ENCODE results near the gene TMEM178B. TPM values are rescaled to one million over a fixed set of nuclear protein-coding genes. Genes with fewer than 3 reads are reported as not detected.

Gene TMEM178B
- total RNA-seq, 2 experiments from 2014 or later = 0.06 TPM; not detected in 1

DNA sequence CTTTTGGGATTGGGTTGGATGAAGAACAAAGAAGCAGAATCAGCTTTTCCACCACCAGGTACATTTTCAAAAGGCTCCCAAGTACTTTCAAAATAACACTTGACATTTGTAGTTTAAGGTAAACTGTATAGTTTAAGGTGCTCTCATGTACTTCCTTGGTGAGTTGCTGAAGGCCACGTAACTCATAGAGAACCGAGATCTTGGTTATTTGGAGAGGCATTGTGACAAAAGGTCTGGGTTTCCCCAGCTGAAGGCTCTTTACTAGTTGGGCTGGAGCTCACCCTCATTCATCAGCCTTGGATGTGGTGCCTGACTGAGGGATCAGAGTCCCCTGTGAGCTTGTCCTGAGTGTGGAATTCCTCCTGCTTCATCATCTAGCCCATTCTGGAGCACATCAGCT, 191.8 kb downstream of the TMEM178B start:
- Mint-ChIP-seq H3K9me3 (peaks cover 4% of the 10 kb centered on the region), H3K4me1 (peaks cover 14% of the 10 kb centered on the region), H3K4me3 (no peak overlapping the region), H3K27ac (no peak overlapping the region), H3K36me3 (no peaks in the 10 kb centered on the region), H3K27me3 (peaks cover 4% of the 10 kb centered on the region)
- DNase-seq (no peak), ATAC-seq (ENCODE audit: low read depth) (no peak)
- POLR2A ChIA-PET = no interaction called here

- peaks cover 7% of the 10 kb centered on the region for H3K4me1 Mint-ChIP-seq
- no peak for DNase-seq
- no peaks in the 10 kb centered on the region for H3K9me3 Mint-ChIP-seq
- H3K27me3 Mint-ChIP-seq = no peaks in the 10 kb centered on the region
- H3K4me3 Mint-ChIP-seq = no peak overlapping the region
- no peak overlapping the region for H3K27ac Mint-ChIP-seq
- no peaks in the 10 kb centered on the region for H3K36me3 Mint-ChIP-seq
- no peak for ATAC-seq (ENCODE audit: low read depth)
- POLR2A ChIA-PET = no interaction called here
Observed at GRCh38 chr7:141268614-141269013, 194.8 kb downstream of the TMEM178B start.

DNA sequence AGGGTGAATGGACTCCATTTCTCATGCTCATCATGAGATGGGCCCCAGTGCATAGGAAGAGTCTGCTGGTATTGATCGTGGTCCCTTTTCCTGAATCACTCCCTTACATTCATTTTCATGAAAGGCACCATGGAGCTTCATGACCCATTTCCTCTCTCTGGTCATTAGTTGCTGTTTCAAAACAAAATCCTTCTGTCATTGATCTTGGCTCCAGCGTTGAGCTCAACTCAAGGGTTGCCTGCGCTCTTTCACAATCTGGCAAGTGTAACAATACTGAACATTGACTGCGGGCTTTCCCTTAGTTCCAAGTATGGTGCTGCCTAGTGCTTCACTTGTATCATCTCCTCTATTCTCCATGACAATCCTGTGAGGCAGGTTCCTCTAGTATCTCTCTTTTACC, 197.6 kb downstream of the TMEM178B start:
- POLR2A ChIA-PET = no interaction called here
- Mint-ChIP-seq H3K9me3 (no peaks in the 10 kb centered on the region), H3K36me3 (no peaks in the 10 kb centered on the region), H3K27ac (no peak overlapping the region), H3K4me3 (no peak overlapping the region), H3K4me1 (no peaks in the 10 kb centered on the region), H3K27me3 (no peaks in the 10 kb centered on the region)
- no peak for ATAC-seq (ENCODE audit: low read depth)
- DNase-seq = no peak

DNA sequence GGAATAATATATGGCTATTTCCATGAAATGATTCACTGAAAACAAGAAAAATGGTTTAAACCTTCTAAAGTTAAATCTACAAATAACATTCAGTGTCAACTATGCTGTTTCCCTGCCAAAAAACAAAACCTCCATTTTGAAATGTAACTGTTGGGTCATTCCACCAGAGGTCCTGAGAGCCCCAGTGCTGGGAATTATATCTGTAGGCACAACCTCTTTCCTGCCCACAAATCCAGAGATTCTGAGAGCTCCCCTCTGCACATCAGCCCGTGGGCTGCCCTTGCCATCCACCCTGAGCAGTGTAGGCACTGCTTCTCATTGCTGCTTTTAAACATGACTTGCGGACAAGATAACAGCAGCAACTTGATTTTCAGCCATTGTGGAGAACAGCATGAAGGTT, 198.6 kb downstream of the TMEM178B start:
- no peaks in the 10 kb centered on the region for H3K9me3 Mint-ChIP-seq
- POLR2A ChIA-PET = no interaction called here
- no peak for DNase-seq
- H3K27me3 Mint-ChIP-seq = no peaks in the 10 kb centered on the region
- no peaks in the 10 kb centered on the region for H3K4me1 Mint-ChIP-seq
- no peak overlapping the region for H3K27ac Mint-ChIP-seq
- H3K36me3 Mint-ChIP-seq = no peaks in the 10 kb centered on the region
- no peak overlapping the region for H3K4me3 Mint-ChIP-seq
- ATAC-seq (ENCODE audit: low read depth) = no peak

DNA sequence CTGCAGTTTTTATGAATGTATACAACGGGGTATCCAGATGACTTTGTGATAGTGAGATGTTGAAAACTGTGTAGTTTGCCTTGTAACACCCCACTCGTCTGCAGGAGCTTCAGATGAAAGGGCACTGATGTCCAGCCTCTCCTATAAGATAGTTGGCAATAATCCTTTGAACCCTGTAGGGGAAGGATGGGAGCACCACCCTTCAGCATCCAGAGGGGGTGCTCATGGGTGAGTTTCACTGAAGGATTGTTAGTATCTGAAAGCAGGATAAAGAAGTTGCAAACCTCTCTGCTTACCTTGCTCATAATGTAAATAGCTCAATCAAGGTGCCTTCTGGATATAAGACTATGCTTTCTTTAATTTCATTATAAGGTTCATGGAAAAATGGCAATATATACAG, 201.5 kb downstream of the TMEM178B start:
- Mint-ChIP-seq H3K36me3 (no peaks in the 10 kb centered on the region), H3K9me3 (no peaks in the 10 kb centered on the region), H3K4me3 (no peak overlapping the region), H3K27ac (no peak overlapping the region), H3K4me1 (no peaks in the 10 kb centered on the region), H3K27me3 (no peaks in the 10 kb centered on the region)
- POLR2A ChIA-PET = no interaction called here
- DNase-seq (no peak), ATAC-seq (ENCODE audit: low read depth) (no peak)

- DNase-seq (no peak), ATAC-seq (ENCODE audit: low read depth) (no peak)
- no peaks in the 10 kb centered on the region for H3K4me1 Mint-ChIP-seq
- POLR2A ChIA-PET = no interaction called here
- no peak overlapping the region for H3K27ac Mint-ChIP-seq
- H3K4me3 Mint-ChIP-seq = no peak overlapping the region
- no peaks in the 10 kb centered on the region for H3K9me3 Mint-ChIP-seq
- H3K36me3 Mint-ChIP-seq = no peaks in the 10 kb centered on the region
- no peaks in the 10 kb centered on the region for H3K27me3 Mint-ChIP-seq
Observed at GRCh38 chr7:141276031-141276430, 202.2 kb downstream of the TMEM178B start.

DNA sequence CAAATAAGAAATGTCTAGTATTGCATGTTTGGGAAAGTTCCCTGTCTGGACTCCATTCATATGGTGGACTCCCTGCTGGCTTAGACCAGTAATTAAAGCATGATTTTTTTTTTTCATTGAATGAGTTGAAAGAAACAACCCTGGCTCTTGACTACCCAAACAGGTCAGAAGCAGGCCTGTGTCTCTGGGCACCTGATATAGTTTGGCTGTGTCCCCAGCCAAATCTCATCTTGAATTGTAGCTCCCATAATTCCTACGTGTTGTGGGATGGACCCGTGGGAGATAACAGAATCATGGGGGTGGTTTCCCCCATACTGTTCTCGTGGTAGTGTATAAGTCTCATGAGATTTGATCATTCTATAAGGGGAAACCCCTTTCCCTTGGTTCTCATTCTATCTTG, 206.2 kb downstream of the TMEM178B start:
- ATAC-seq (ENCODE audit: low read depth) (no peak), DNase-seq (no peak)
- Mint-ChIP-seq H3K27me3 (no peaks in the 10 kb centered on the region), H3K9me3 (peaks cover 2% of the 10 kb centered on the region), H3K4me3 (no peak overlapping the region), H3K4me1 (no peaks in the 10 kb centered on the region), H3K36me3 (no peaks in the 10 kb centered on the region), H3K27ac (no peak overlapping the region)
- POLR2A ChIA-PET = no interaction called here

DNA sequence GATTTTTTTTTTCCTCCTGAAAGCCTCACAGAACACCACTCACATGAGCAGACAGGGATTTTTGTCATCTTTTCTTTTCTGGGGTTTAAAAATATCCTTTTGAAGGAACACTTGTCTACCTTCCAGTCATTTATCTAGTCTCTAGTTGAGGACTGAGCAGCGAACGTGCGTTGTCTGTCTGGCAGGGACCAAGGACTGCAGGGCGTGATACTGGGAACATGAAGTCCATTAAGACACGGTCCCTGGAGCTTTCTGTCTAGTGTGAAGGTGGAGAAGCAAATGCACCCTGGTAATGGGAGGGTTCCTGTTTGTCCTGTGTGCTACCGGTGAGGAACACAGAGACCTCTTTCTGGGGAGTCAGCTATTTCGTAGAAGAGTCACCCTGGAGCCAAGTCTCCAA, 207.4 kb downstream of the TMEM178B start:
- no peaks in the 10 kb centered on the region for H3K27me3 Mint-ChIP-seq
- H3K4me1 Mint-ChIP-seq = no peaks in the 10 kb centered on the region
- POLR2A ChIA-PET = no interaction called here
- no peak overlapping the region for H3K27ac Mint-ChIP-seq
- peaks cover 2% of the 10 kb centered on the region for H3K9me3 Mint-ChIP-seq
- no peak overlapping the region for H3K4me3 Mint-ChIP-seq
- no peaks in the 10 kb centered on the region for H3K36me3 Mint-ChIP-seq
- no peak for ATAC-seq (ENCODE audit: low read depth)
- no peak for DNase-seq

- Mint-ChIP-seq H3K4me1 (peaks cover 2% of the 10 kb centered on the region), H3K27ac (no peak overlapping the region), H3K27me3 (peaks cover 5% of the 10 kb centered on the region), H3K9me3 (peaks cover 2% of the 10 kb centered on the region), H3K4me3 (no peak overlapping the region), H3K36me3 (no peaks in the 10 kb centered on the region)
- ATAC-seq (ENCODE audit: low read depth) (no peak), DNase-seq (no peak)
- POLR2A ChIA-PET = no interaction called here
Observed at GRCh38 chr7:141286522-141286921, 212.7 kb downstream of the TMEM178B start.

- POLR2A ChIA-PET = no interaction called here
- Mint-ChIP-seq H3K9me3 (peaks cover 2% of the 10 kb centered on the region), H3K27me3 (peaks cover 5% of the 10 kb centered on the region), H3K4me3 (no peak overlapping the region), H3K36me3 (no peaks in the 10 kb centered on the region), H3K4me1 (peaks cover 4% of the 10 kb centered on the region), H3K27ac (no peak overlapping the region)
- no peak for DNase-seq
- ATAC-seq (ENCODE audit: low read depth) = no peak
Observed at GRCh38 chr7:141287936-141288335, 214.1 kb downstream of the TMEM178B start.

GRCh38 chr7:141288626-141289025, 214.8 kb downstream of the TMEM178B start:
- ATAC-seq (ENCODE audit: low read depth) (no peak), DNase-seq (no peak)
- Mint-ChIP-seq H3K9me3 (peaks cover 2% of the 10 kb centered on the region), H3K27ac (no peak overlapping the region), H3K4me3 (no peak overlapping the region), H3K36me3 (no peaks in the 10 kb centered on the region), H3K4me1 (peaks cover 4% of the 10 kb centered on the region), H3K27me3 (peaks cover 5% of the 10 kb centered on the region)
- POLR2A ChIA-PET = no interaction called here

DNA sequence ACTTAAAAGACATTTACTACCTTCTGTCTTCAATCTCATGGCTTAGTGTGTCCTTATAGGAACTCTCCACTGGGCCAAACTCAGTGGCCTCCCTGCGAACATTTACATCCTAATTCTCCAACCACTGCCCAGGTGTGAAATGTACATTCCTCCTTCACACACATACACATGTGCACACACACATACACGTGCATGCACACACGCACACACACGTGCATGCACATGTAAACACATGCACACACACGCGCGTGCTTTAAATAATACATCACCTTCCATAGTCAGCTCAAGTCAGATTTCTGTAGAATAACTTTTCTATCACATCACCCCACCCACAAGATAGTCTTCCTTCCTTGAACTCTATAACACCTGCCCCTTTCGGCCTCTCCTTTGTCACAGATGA, 216.5 kb downstream of the TMEM178B start:
- Mint-ChIP-seq H3K9me3 (no peaks in the 10 kb centered on the region), H3K27ac (no peak overlapping the region), H3K4me3 (no peak overlapping the region), H3K27me3 (peaks cover 5% of the 10 kb centered on the region), H3K4me1 (peaks cover 4% of the 10 kb centered on the region), H3K36me3 (no peaks in the 10 kb centered on the region)
- ATAC-seq (ENCODE audit: low read depth) (no peak), DNase-seq (no peak)
- POLR2A ChIA-PET = no interaction called here

- H3K27me3 Mint-ChIP-seq = peaks cover 5% of the 10 kb centered on the region
- H3K4me3 Mint-ChIP-seq = no peak overlapping the region
Observed at GRCh38 chr7:141290973-141291372, 217.1 kb downstream of the TMEM178B start.

DNA sequence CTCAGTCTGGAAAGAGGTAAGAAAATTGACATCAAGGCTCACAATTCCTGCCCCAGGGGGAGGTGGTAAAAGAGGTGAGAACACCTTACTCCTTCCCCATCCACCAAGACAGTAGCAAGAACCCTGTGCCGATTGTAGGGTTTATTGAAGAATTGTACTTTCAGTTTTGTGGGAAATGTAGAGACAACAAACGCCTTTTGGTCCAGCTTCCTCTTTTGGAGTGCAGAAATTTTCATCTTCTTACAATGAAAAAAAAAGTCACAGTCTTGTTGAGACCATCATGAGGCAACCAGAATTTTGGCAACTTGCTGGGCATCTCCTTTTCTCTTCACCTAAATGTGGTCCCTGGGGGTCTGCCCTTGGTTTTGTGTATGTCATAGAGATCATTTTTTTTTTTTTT, 217.7 kb downstream of the TMEM178B start:
- no peaks in the 10 kb centered on the region for H3K9me3 Mint-ChIP-seq
- ATAC-seq (ENCODE audit: low read depth) = no peak
- POLR2A ChIA-PET = no interaction called here
- peaks cover 5% of the 10 kb centered on the region for H3K27me3 Mint-ChIP-seq
- peaks cover 4% of the 10 kb centered on the region for H3K4me1 Mint-ChIP-seq
- no peaks in the 10 kb centered on the region for H3K36me3 Mint-ChIP-seq
- DNase-seq = no peak
- H3K27ac Mint-ChIP-seq = no peak overlapping the region
- H3K4me3 Mint-ChIP-seq = no peak overlapping the region

More at GRCh38 chr7:141290973-141291372, 217.1 kb downstream of the TMEM178B start:
- no peak overlapping the region for H3K27ac Mint-ChIP-seq
- POLR2A ChIA-PET = no interaction called here
- H3K36me3 Mint-ChIP-seq = no peaks in the 10 kb centered on the region
- H3K4me1 Mint-ChIP-seq = peaks cover 4% of the 10 kb centered on the region
- DNase-seq = no peak
- no peak for ATAC-seq (ENCODE audit: low read depth)
- no peaks in the 10 kb centered on the region for H3K9me3 Mint-ChIP-seq

- Mint-ChIP-seq H3K9me3 (peaks cover 1% of the 10 kb centered on the region), H3K27ac (no peak overlapping the region), H3K36me3 (no peaks in the 10 kb centered on the region), H3K27me3 (peaks cover 2% of the 10 kb centered on the region), H3K4me1 (peaks cover 4% of the 10 kb centered on the region), H3K4me3 (no peak overlapping the region)
- no peak for DNase-seq
- POLR2A ChIA-PET = no interaction called here
- no peak for ATAC-seq (ENCODE audit: low read depth)
Observed at GRCh38 chr7:141294143-141294829, 220.4 kb downstream of the TMEM178B start.

Measured in activated naive CD8-positive, alpha-beta T cell treated with anti-CD3 and anti-CD28 coated beads, Interleukin-2, amount 10 ng/mL, durations not matched to agents 7 days and 5 days (primary cell).